Stimulated activated CD4-positive, alpha-beta T cell treated with anti-CD3 and anti-CD28 coated beads, Interleukin-12 subunit alpha, Interleukin-12 subunit beta, amount 100 ng/mL, for 24 hours (primary cell): ENCODE results near the gene SCRN2.
A peak's percentile ranks its signal among the peaks of the same experiment; 100 is the strongest.

ENCODE experiments used
- DNase-seq, 2 experiments: peaks; one replicate each; pipeline ENCODE4 v3.0.0-alpha.2; 2020; ENCODE audit warnings: low read depth in 2 of 2

SCRN2 gene

GRCh38 chr17:47872019-47872650 lies 31.1 kb upstream of the SCRN2 start:
- no peak for DNase-seq

GRCh38 chr17:47871048-47871447 lies 30.0 kb upstream of the SCRN2 start:
- DNase-seq, result no peak

- no peak for DNase-seq
These were observed 29.0 kb upstream of the SCRN2 start for GRCh38 chr17:47870056-47870455.

- DNase-seq, result no peak
These were observed 28.0 kb upstream of the SCRN2 start for GRCh38 chr17:47869114-47869513.

GRCh38 chr17:47867813-47868533 lies 26.9 kb upstream of the SCRN2 start:
- DNase-seq, result no peak

GRCh38 chr17:47866941-47867340 lies 25.9 kb upstream of the SCRN2 start:
- DNase-seq, result no peak

GRCh38 chr17:47864791-47865216 lies 23.7 kb upstream of the SCRN2 start:
- DNase-seq, result no peak

- DNase-seq, result no peak
These were observed 21.8 kb upstream of the SCRN2 start for GRCh38 chr17:47862621-47863440.

- no peak for DNase-seq
These were observed 19.3 kb upstream of the SCRN2 start for GRCh38 chr17:47860386-47860785.

GRCh38 chr17:47857551-47858455 lies 16.7 kb upstream of the SCRN2 start:
- DNase-seq, result no peak

- no peak for DNase-seq
These were observed 15.8 kb upstream of the SCRN2 start for GRCh38 chr17:47856830-47857229.

- DNase-seq, result no peak
These were observed 14.7 kb upstream of the SCRN2 start for GRCh38 chr17:47855737-47856136.

GRCh38 chr17:47853616-47854015 lies 12.5 kb upstream of the SCRN2 start:
- no peak for DNase-seq

- DNase-seq, result no peak
These were observed 11.3 kb upstream of the SCRN2 start for GRCh38 chr17:47852113-47852949.

GRCh38 chr17:47851764-47852112 lies 10.7 kb upstream of the SCRN2 start:
- DNase-seq, result no peak

GRCh38 chr17:47850692-47851573 lies 9.9 kb upstream of the SCRN2 start, which contains the start of gene SP6:
SP6 (minus strand) TSS chr17:47851163; CDS start chr17:47848429, 2,734 bp downstream.
- peak; percentile 39 to 68 for DNase-seq

GRCh38 chr17:47850373-47850691 lies 9.3 kb upstream of the SCRN2 start:
- DNase-seq, result no peak

GRCh38 chr17:47848198-47848513 lies 7.1 kb upstream of the SCRN2 start:
- DNase-seq, result no peak

GRCh38 chr17:47847341-47848197 lies 6.5 kb upstream of the SCRN2 start:
- DNase-seq, result no peak
